BLaER1 treated with 17β-estradiol and CSF1 and Interleukin-3, amounts not matched to agents 10 nM and 100 nM (cell line): ENCODE results near the gene COX7C.
A peak's percentile ranks its signal among the peaks of the same experiment; 100 is the strongest.
"Not testable (repeated sequence)": the region's sequence is repeated elsewhere in the genome, so short reads cannot be mapped to it uniquely, and the experiment has no call there.

Source experiments
- H3K27ac ChIP-seq, 11 experiments: shearing (Covaris generic); formaldehyde crosslinking; 2 replicates each; pipeline ENCODE4 v1.8.1; 2022
- H3K27me3 ChIP-seq, 11 experiments: shearing (Covaris generic); formaldehyde crosslinking; 2 replicates each; pipeline ENCODE4 v1.8.1; 2022
- H3K36me3 ChIP-seq, 11 experiments: shearing (Covaris generic); formaldehyde crosslinking; 2 replicates each; pipeline ENCODE4 v1.8.1; 2022
- H3K4me1 ChIP-seq, 10 experiments: shearing (Covaris generic); formaldehyde crosslinking; 2 replicates each; pipeline ENCODE4 v1.8.1; 2022
- H3K4me2 ChIP-seq, 11 experiments: shearing (Covaris generic); formaldehyde crosslinking; 2 replicates each; pipeline ENCODE4 v1.8.1; 2022
- H3K4me3 ChIP-seq, 10 experiments: shearing (Covaris generic); formaldehyde crosslinking; 2 replicates each; pipeline ENCODE4 v1.8.1; 2022
- H3K9ac ChIP-seq, 11 experiments: shearing (Covaris generic); formaldehyde crosslinking; 2 replicates each; pipeline ENCODE4 v1.8.1; 2022
- H3K9me3 ChIP-seq, 11 experiments: shearing (Covaris generic); formaldehyde crosslinking; replicated peaks in 1 of 11; 2 replicates each; pipeline ENCODE4 v1.8.1; 2022
- H4K20me1 ChIP-seq, 11 experiments: shearing (Covaris generic); formaldehyde crosslinking; 2 replicates each; pipeline ENCODE4 v1.8.1; 2022
- Cebpa-rat ChIP-seq, 11 experiments: shearing (Covaris generic); IDR thresholded peaks; 2 replicates each; pipeline ENCODE4 v1.8.1; 2022

Gene COX7C

GRCh38 chr5:86646671-86647070, 28.9 kb downstream of the COX7C start:
- Histone ChIP-seq H3K27ac (no peak overlapping the region), H3K9ac (no peak overlapping the region), H3K27me3 (no peaks in the 10 kb centered on the region), H3K9me3 (no peaks in the 10 kb centered on the region), H3K36me3 (no peaks in the 10 kb centered on the region), H4K20me1 (no peaks in the 10 kb centered on the region), H3K4me3 (no peak overlapping the region), H3K4me1 (no peaks in the 10 kb centered on the region), H3K4me2 (no peak overlapping the region)
- no peak for TF ChIP-seq Cebpa-rat (IDR thresholded peaks at IDR 0.05)

DNA sequence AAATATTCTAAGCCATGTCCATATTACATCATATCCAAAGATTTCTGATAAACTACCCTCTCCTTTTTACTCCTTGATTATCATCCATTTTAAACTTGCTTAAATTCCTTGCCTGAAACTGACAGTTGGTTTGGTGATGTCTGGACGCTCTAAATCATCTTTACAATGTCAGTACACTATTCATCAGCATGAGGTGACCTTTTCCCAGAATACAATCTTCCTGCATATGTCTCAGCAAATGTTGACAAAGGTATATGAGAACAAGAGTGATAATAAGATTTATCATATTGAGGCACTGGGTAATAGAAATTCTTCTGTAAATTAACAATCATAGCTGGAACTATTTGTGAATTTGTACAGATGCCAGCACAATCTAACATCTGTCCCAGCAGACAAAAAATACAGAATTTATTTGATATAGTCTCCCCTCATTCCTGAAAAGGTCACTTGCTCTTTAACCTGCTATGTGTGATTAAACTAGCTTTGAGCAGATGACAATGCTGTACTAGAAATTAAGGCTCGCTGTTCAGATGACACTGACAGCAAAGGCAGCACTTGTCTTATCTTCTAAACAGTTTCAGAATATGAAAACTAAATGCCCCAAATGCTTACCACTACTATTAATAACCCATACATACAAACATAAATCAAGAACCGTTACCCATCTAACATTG, 32.2 kb downstream of the COX7C start:
- no peaks in the 10 kb centered on the region for H3K36me3 ChIP-seq
- H3K27me3 ChIP-seq, result no peaks in the 10 kb centered on the region
- H4K20me1 ChIP-seq, result no peaks in the 10 kb centered on the region
- no peak overlapping the region for H3K27ac ChIP-seq
- peaks cover 0 to 17% (median 11%) of the 10 kb centered on the region in 10 experiments; a peak in 13 of 20 replicates for H3K4me1 ChIP-seq
- H3K4me3 ChIP-seq, result no peak overlapping the region
- H3K9ac ChIP-seq, result no peak overlapping the region
- no peaks in the 10 kb centered on the region for H3K9me3 ChIP-seq
- H3K4me2 ChIP-seq, result no peak overlapping the region
- TF ChIP-seq Cebpa-rat (IDR thresholded peaks at IDR 0.05), result no peak

DNA sequence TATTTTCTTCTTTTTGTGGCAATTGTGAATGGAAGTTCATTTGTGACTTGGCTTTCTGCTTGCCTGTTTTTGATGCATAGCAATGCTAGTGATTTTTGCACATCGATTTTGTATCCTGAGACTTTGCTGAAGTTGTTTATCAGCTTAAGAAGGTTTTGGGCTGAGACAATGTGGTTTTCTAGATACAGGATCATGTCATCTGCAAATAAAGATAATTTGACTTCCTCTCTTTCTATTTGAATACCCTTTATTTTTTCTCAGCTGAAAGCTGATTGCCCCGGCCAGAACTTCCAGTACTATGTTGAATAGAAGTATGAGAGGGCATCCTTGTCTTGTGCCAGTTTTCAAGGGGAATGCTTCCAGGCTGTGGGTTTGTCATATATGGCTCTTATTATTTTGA, 43.0 kb downstream of the COX7C start:
- not testable (repeated sequence) for H4K20me1 ChIP-seq, H3K27me3 ChIP-seq, H3K4me1 ChIP-seq, H3K9me3 ChIP-seq, H3K4me3 ChIP-seq, H3K27ac ChIP-seq, H3K36me3 ChIP-seq, H3K4me2 ChIP-seq, H3K9ac ChIP-seq

GRCh38 chr5:86664173-86664572, 46.4 kb downstream of the COX7C start:
- TF ChIP-seq Cebpa-rat (IDR thresholded peaks at IDR 0.05), result no peak
- no peak overlapping the region for H3K9ac ChIP-seq
- no peaks in the 10 kb centered on the region for H4K20me1 ChIP-seq
- H3K4me1 ChIP-seq, result peaks cover 0 to 12% (median 6%) of the 10 kb centered on the region in 10 experiments; a peak in 13 of 20 replicates
- H3K36me3 ChIP-seq, result no peaks in the 10 kb centered on the region
- no peaks in the 10 kb centered on the region for H3K27me3 ChIP-seq
- no peak overlapping the region for H3K4me2 ChIP-seq
- H3K9me3 ChIP-seq, result peaks cover 0 to 5% (median 0%) of the 10 kb centered on the region in 11 experiments; a peak in 2 of 22 replicates
- no peak overlapping the region for H3K27ac ChIP-seq
- H3K4me3 ChIP-seq, result no peak overlapping the region

- no peak overlapping the region for H3K4me3 ChIP-seq
- TF ChIP-seq Cebpa-rat (IDR thresholded peaks at IDR 0.05), result no peak
- peak overlapping the region in 9 of 11 experiments; percentile 10 to 63 (median 41); a peak in 12 of 22 replicates for H3K4me2 ChIP-seq
- no peaks in the 10 kb centered on the region for H3K27me3 ChIP-seq
- no peaks in the 10 kb centered on the region for H4K20me1 ChIP-seq
- no peak overlapping the region for H3K27ac ChIP-seq
- H3K36me3 ChIP-seq, result no peaks in the 10 kb centered on the region
- H3K9me3 ChIP-seq, result no peaks in the 10 kb centered on the region
- peaks cover 0 to 12% (median 6%) of the 10 kb centered on the region in 10 experiments; a peak in 13 of 20 replicates for H3K4me1 ChIP-seq
- no peak overlapping the region for H3K9ac ChIP-seq
These were observed 48.4 kb downstream of the COX7C start for GRCh38 chr5:86665984-86666760.

GRCh38 chr5:86666981-86667380, 49.2 kb downstream of the COX7C start:
- Histone ChIP-seq H3K9me3 (no peaks in the 10 kb centered on the region), H3K36me3 (no peaks in the 10 kb centered on the region), H3K27ac (no peak overlapping the region), H3K4me1 (peaks cover 0 to 12% (median 6%) of the 10 kb centered on the region in 10 experiments; a peak in 13 of 20 replicates), H4K20me1 (no peaks in the 10 kb centered on the region), H3K9ac (no peak overlapping the region), H3K4me2 (no peak overlapping the region), H3K27me3 (no peaks in the 10 kb centered on the region), H3K4me3 (no peak overlapping the region)
- TF ChIP-seq Cebpa-rat (IDR thresholded peaks at IDR 0.05), result no peak
